ENCODE results near the gene FMNL3. TPM values are rescaled to one million over a fixed set of nuclear protein-coding genes. Genes with fewer than 3 reads are reported as not detected.

FMNL3 gene
- total RNA-seq, 1 donor from 2014 or later, result 21.1 TPM

GRCh38 chr12:49655595-49656236 is 51.5 kb downstream of the FMNL3 start:
- Mint-ChIP-seq H3K36me3 (no peaks in the 10 kb centered on the region), H3K27ac (no peak overlapping the region), H3K4me1 (ENCODE audit: unreplicated experiment) (no peaks in the 10 kb centered on the region), H3K9me3 (no peaks in the 10 kb centered on the region), H3K27me3 (no peaks in the 10 kb centered on the region), H3K4me3 (no peak overlapping the region)
- TF ChIP-seq CTCF (conservative IDR thresholded peaks at IDR 0.05), result no peak
- no peak for DNase-seq (ENCODE audit: extremely low spot score, unreplicated experiment)

DNA sequence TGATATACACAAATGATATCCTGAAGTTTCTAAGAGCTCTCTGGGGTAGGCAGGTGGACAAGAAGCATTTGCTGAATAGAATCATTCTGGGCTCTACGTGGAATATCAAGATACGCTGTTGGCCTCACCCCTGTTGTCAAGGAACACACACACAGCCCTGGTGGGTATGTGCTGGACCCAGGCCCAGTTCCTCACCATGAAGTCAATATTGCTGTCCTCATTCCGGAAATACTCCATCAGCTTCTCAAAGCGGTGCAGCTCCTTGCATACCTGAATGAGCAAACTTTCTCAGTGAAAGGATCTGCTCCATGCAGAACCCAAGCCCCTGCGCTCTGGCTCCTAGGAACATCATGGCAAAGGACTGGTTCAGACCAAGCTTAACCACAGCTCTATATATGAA is 52.5 kb downstream of the FMNL3 start:
- H3K36me3 Mint-ChIP-seq, result no peaks in the 10 kb centered on the region
- no peak overlapping the region for H3K27ac Mint-ChIP-seq
- no peak for TF ChIP-seq CTCF (conservative IDR thresholded peaks at IDR 0.05)
- no peak overlapping the region for H3K4me3 Mint-ChIP-seq
- no peaks in the 10 kb centered on the region for H3K27me3 Mint-ChIP-seq
- H3K4me1 Mint-ChIP-seq (ENCODE audit: unreplicated experiment), result no peaks in the 10 kb centered on the region
- no peaks in the 10 kb centered on the region for H3K9me3 Mint-ChIP-seq
- DNase-seq (ENCODE audit: extremely low spot score, unreplicated experiment), result no peak

GRCh38 chr12:49652921-49653520 is 54.2 kb downstream of the FMNL3 start:
- no peaks in the 10 kb centered on the region for H3K9me3 Mint-ChIP-seq
- no peaks in the 10 kb centered on the region for H3K36me3 Mint-ChIP-seq
- TF ChIP-seq CTCF (conservative IDR thresholded peaks at IDR 0.05), result no peak
- peaks cover 5% of the 10 kb centered on the region for H3K4me1 Mint-ChIP-seq (ENCODE audit: unreplicated experiment)
- H3K27me3 Mint-ChIP-seq, result no peaks in the 10 kb centered on the region
- no peak overlapping the region for H3K4me3 Mint-ChIP-seq
- no peak for DNase-seq (ENCODE audit: extremely low spot score, unreplicated experiment)
- H3K27ac Mint-ChIP-seq, result no peak overlapping the region

DNA sequence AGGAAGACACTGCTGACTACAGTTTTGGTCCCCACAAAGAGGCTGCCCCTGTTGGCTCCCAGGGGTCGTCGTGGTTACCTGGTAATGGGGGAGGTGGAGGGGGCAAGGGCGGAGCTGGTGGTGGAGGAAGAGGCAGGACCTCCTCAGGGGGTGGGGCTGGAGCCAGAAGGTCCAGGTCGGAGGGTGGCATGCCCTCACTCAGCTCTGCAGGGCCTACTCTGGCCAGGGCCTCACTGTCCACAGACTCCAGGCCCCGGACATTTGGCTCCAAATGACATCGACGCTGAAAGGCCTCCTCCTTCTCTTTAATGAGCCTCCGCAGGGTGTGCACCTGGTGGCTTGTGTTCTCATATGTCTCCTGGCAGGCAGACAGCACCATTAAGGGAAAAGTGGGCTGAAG is 55.4 kb downstream of the FMNL3 start:
- DNase-seq (ENCODE audit: extremely low spot score, unreplicated experiment), result no peak
- no peaks in the 10 kb centered on the region for H3K27me3 Mint-ChIP-seq
- no peaks in the 10 kb centered on the region for H3K36me3 Mint-ChIP-seq
- peaks cover 5% of the 10 kb centered on the region for H3K4me1 Mint-ChIP-seq (ENCODE audit: unreplicated experiment)
- H3K9me3 Mint-ChIP-seq, result no peaks in the 10 kb centered on the region
- H3K4me3 Mint-ChIP-seq, result no peak overlapping the region
- no peak overlapping the region for H3K27ac Mint-ChIP-seq
- no peak for TF ChIP-seq CTCF (conservative IDR thresholded peaks at IDR 0.05)

DNA sequence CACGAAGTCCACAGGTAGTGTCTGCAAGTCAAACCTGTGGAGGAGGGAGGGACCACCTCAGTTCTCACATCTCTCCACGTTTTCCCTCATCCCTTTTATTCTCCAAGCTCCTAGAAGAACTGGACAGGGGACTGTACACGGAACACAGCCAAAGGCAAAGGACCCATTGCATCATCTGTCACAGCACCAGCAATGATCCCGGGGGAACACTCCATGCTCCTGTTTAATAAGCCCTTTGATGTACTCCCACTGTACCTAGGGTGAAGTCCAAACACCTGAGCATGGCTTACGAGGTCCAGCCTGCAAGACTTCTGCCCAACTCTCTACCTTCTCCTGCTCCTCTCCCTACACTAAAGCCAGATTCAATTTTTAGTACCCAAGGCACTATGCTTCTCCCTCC is 57.3 kb downstream of the FMNL3 start:
- Mint-ChIP-seq H3K9me3 (no peaks in the 10 kb centered on the region), H3K4me1 (ENCODE audit: unreplicated experiment) (peaks cover 5% of the 10 kb centered on the region), H3K36me3 (no peaks in the 10 kb centered on the region), H3K27ac (no peak overlapping the region), H3K27me3 (no peaks in the 10 kb centered on the region), H3K4me3 (no peak overlapping the region)
- no peak for TF ChIP-seq CTCF (conservative IDR thresholded peaks at IDR 0.05)
- DNase-seq (ENCODE audit: extremely low spot score, unreplicated experiment), result no peak

Data from type B pancreatic cell (in vitro differentiated cells).